ENCODE measurements around the gene MAP3K15.

MAP3K15 gene

DNA sequence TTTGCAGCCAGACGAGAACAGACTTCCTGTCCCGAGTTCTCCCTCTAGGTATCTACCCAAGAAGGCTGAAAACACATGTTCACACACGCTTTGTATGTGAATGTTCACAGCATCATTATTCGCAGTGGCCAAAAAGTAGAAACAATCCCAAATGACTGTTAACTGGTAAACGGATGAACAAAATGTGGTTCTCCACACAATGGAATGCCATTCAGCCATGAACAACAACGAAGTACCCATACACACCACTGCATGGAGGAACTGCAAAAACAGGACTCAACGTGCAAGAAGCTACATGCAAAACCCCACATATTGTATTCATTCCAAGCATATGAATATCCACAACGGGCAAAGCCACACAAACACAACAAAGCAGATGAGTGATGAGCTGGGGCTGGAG, 126.6 kb downstream of the MAP3K15 start:
- no peak for DNase-seq

- no peak for DNase-seq
Observed at GRCh38 chrX:19388064-19388679, 127.1 kb downstream of the MAP3K15 start.

DNA sequence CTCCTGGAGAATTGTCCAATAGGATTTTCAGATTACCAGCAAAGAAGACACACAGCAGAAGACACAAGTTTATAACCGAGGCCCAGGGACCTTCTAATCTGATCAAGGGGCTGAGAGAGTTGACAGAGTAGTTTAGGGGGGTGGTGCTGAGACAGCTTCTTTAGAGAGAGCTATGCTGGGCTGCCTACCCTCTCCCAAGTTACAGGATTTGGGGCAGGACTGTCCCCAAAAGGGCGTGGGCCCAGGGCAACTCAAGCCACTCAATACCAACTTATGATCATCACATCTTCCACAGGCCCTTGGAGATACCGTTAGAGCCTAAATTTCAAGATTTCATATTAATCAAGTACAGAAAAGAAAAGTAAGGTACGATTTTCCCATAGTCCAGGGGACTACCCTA, 128.6 kb downstream of the MAP3K15 start:
- DNase-seq: no peak

DNA sequence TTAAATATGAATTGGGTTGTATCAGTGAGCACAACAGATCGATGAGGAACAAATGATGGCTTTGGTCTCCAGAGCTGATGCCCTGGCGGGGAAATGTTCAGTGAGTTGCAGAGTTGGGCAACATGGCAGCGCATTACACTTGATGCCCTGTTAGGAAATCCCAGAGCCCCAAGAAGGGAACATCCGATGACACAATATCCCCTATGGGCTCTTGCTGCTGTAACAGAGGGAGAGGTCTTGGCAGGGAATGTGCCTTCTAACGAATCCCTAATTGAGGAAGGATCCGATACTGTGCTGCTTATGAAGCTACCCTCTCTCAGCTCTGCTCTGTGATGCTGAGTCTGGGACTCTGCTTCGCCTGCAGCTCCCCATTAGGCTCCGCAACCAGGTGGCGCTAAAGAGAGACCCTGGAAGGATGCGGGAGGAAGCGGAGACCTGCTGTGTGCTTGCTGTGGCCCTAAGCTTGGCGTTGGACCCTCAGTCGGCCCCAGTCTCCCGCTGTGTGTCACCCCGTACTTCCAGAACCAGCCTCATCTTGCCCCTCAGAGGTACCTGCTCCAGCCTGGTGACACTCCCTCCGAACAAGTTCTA, 132.7 kb downstream of the MAP3K15 start:
- peak; percentile 53 for DNase-seq

DNA sequence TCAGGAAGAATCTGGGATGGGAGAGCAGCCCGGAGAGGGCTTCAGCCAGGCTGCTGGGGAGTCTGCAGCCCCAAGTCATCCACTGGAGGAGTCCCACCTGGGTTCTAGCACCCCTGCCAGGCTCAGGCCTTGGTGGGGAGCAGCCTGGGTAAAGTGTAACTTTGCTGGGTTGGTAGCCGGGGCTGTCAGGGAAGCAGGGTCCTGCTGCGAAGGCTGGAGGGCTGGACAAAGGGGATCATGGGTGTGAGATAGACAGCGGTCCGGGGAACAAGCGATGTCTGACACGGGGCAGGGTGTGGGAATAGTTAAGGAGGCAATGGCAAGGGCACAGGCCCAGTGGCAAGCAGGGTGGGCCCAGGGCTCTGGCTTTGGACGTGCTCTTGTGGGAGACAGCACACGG, 134.0 kb downstream of the MAP3K15 start:
- no peak for DNase-seq

GRCh38 chrX:19377799-19378198, 137.5 kb downstream of the MAP3K15 start:
- no peak for DNase-seq

GRCh38 chrX:19375546-19375945, 139.8 kb downstream of the MAP3K15 start:
- DNase-seq: no peak

DNA sequence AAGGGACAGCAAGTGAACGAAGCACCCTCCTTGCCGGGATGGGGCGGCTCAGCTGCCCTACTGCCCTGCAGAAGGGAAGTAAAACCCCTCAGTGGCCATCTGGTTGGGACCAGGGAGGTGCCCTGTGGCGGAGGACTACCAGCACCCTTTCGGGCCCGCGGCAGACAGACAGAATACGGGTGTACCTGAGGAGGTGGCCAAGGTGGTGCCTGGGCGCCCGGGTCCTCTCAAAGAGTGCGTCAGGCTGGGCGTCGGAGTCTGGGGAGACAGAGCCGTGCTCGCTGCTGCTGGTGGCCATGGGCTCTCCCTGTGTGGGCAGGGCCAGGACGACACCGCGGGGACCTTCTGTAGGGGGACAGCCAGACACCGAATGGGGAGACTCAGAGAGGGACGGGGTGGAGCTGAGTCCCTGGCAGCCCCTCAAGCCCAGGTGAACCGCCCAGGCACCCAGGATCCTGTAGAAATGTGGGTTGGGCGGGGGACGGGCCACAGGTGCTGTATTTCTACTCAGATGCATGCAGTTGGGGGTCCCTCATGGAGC, 141.9 kb downstream of the MAP3K15 start:
- no peak for DNase-seq

DNA sequence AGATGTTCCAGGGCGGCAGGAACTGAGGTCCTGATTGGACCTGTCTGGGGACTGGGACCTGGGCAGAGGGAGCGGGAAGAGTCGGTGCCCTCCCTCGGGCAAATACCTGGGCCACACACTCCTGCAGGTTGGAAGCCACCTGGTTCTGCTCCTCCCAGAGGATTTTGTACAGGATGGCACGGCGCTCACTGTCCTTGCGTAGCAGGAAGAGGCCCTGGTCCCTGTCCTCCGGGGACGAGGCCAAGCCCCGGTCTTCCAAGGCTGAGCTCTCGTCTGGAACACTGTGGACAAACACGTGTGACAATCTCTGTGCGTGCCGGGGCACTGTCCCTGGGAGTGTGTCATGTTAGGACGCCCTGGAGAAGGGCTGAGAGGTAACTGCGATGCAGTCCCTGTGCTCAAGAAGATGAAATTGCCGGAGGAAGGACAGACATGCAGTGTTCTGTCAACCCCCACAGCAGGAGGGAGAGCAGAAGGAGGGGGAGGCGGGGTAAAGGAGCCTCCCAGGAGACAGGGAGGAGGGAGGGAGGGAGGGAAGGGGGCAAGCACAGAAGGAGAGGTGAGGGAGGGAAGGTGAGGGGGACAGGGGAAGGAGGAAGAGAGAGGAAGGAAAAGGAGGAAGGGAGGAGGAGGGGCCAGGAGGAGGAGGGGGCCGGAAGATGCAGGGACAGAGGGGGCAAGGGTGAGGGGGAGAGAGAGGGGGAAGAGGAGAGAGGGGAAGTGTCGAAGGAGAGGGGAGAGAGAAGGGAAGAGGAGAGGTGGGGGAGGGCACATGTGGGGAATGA, 142.6 kb downstream of the MAP3K15 start:
- peak; percentile 51 for DNase-seq

GRCh38 chrX:19372170-19372546, 143.2 kb downstream of the MAP3K15 start:
- DNase-seq: peak; percentile 82

DNA sequence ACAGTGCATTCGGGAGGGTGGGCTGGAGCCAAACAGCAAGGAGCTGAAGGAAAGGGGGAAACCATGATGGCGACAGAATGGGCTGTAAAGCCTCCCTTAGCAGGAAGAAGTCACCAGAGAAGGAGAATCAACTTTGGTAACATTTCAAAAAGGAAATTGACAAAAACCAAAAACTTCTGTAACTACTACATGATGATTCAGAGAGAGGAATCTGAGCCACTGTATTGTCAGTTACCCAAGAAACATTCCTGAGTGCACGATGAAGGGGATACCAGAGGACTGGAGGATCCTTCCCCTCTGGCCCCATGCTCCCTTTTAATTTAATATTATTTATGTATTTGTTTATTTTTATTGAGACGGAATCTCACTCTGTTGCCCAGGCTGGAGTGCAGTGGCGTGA, 145.2 kb downstream of the MAP3K15 start:
- no peak for DNase-seq

DNA sequence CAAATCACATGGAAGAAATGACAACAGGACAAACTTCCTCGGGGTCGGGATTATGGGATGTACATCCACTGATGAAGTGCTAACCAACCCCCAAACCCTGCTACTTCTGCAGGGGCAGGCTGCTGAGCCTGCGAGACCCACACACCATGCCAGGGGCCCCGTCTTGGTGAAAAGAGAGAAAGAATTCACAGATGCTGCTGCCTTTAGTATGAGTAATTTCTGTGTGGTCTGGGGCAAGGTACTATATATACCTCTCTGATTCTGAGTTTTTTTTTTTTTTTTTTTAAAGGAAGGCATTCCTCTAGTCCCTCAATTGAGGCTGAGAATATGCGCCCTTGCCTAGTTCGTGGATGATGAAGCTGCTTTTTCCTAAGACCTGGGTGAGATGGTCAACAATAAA, 146.7 kb downstream of the MAP3K15 start:
- DNase-seq: no peak

- no peak for DNase-seq
Observed at GRCh38 chrX:19361701-19362100, 153.6 kb downstream of the MAP3K15 start.

DNA sequence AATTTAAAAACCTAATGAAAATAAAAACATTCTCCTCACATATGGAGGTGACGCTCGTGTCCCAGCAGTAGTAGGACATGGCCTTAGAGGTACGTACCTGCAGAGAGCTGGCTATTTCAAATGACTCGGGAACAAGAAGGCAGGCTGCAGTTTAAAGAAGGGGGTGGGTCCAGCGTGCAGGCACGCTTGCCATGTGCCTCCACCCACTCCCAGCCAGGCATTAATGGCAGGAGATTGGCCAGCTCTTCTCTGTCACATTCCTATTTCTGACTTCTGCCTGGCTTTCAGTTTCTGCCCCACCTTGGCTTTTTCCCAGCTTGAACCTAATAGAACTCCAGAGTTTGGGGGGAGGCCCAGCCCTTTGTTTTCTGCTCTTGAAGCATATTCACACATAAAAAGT, 154.4 kb downstream of the MAP3K15 start:
- DNase-seq: no peak

DNA sequence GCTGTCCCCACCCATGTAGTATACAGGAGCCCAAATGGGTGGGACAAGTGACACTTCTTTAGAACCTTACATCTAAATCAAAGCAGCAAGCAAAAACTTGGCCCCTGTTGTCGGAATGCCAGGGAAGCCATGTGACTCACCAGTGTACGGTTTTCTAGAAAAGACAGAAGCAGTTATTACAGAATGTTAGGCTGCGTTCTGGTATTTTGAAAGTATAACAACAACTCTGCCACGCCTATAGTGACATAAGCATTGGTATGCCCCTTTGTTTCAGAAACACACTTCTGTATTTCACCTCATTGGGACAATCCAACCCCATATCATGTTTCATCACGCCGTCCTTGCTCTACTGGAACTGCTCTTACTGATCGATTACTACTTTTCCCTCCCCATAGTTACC, 156.8 kb downstream of the MAP3K15 start:
- no peak for DNase-seq

GRCh38 chrX:19354625-19355024, 160.7 kb downstream of the MAP3K15 start:
- no peak for DNase-seq

DNA sequence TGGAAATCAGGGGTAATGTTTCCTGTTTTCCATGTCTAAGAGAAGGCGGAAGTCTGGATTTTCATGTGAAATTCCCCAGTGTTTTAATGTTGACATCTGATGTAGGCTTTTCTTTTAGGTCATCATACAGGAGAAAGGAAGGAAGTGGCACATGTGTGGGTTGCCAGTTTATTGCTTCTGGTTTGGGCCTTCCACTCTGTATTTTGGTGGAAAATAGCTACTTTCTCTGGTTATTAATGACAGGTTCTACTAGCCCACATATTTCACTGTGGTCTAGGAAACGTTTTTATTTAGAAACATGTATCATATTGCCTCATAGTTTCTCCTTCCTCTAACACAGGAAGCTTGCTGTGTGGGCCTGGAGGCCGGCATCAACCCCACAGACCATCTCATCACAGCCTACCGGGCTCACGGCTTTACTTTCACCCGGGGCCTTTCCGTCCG, 164.3 kb downstream of the MAP3K15 start:
- no peak for DNase-seq

GRCh38 chrX:19349264-19349663, 166.0 kb downstream of the MAP3K15 start:
- DNase-seq: no peak

DNA sequence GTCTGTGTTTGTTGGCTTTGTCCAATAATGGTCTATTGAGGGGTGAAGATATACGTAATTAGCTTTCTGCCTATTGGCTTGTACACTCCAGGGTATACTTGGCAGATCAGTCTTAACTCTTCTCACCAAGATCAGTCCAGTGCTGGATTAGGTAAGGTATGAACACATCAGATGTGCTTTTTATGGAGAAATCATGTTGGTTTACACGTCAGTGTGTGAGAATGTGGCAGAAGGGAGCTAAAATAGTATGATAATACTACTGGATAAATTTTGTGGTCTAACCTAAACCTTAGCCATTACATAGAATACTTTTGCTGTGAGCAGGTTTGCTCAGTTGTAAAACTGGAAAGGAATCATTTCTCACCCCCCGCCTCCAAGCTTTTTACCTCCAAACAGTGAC, 167.4 kb downstream of the MAP3K15 start:
- DNase-seq: no peak

DNA sequence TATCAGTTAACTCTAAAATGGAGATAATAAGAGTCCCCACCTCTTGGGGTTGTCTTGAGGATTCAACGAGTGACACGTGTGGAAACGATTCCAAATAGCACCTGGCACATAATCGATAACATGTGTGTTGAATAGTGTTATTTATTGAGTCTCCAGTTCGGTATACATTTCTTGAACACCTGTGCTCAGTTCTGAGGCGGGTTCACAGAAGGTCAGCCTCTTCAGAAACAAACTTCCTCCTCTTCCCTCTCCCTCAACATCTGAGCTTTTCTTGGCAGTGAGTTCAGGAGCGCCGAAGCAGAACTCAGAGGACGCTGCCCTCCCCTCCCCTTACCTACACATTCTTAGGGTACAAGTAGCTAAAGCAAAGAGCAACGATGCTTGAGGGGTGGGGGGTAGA, 170.6 kb downstream of the MAP3K15 start:
- DNase-seq: no peak

DNA sequence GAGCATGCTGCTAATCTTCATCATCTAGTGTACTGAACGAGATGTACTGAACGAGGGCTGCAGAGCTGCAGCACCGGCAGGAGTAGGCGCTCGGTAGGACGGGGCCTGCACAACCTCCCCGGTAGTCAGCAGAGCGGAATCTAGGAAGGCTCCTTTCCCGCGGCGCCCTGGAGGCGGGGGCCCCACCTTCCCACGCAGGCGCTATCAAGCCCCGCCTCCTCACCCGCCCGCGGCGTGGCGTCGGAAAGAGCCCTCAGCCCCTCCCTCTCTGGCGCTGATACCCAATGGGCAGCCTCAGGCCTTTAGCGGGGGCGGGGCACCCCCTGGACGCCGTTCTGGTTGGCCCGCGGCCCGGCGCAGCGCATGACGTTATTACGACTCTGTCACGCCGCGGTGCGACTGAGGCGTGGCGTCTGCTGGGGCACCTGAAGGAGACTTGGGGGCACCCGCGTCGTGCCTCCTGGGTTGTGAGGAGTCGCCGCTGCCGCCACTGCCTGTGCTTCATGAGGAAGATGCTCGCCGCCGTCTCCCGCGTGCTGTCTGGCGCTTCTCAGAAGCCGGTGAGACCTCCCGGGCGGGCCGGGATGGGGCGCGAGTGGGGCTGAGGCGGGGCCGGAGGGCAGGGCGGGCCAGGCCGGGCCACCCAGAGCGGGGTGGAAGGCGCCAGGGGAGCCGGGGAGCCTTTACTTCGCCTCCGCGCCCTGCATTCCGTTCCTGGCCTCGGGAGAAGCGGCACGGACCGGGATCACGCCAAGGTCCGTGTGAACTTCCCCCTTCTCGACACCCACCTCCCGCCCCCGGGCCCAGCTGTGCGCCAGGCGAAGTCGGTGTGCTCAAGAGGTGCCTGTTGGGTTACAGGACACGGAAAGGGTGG, 171.5 kb downstream of the MAP3K15 start, which contains the start of gene PDHA1:
Gene PDHA1 (plus strand): TSS at position 393 of the 874 bp plus-strand sequence. CDS start 111 bp downstream, at position 504.
- DNase-seq: peak; percentile 95

DNA sequence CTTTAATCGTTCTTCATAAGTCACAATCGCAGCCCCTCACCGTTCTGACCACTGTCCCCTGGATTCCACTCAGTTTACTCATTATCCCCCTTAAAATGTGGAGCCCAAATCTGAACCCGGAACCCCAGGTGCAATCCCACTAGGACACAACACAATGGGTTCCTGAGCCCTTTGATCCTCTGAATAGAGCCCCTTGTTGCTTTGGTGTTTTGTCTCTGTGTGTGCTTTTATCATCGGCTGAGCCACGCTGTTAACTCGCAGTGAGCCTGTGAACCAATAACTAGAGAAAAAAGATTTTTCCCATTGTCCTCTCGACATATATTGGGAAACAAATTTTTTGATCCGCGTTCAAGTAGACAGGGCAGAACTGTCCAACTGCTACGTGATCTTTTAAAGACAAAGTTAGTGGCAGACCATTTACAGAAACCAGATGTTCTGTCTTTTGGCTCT, 172.2 kb downstream of the MAP3K15 start:
- no peak for DNase-seq
